Stimulated activated CD4-positive, alpha-beta T cell treated with anti-CD3 and anti-CD28 coated beads, Interleukin-4, amount 100 ng/mL, for 48 hours (primary cell): Measurements from ENCODE around the gene EML4.
"Not testable (repeated sequence)": the region's sequence is repeated elsewhere in the genome, so short reads cannot be mapped to it uniquely, and the experiment has no call there.

Experiments
- DNase-seq, 2 donors: peaks; one replicate each; pipeline ENCODE4 v3.0.0-alpha.2; 2020; ENCODE audit warnings: low read depth in 2 of 2

Gene EML4

DNA sequence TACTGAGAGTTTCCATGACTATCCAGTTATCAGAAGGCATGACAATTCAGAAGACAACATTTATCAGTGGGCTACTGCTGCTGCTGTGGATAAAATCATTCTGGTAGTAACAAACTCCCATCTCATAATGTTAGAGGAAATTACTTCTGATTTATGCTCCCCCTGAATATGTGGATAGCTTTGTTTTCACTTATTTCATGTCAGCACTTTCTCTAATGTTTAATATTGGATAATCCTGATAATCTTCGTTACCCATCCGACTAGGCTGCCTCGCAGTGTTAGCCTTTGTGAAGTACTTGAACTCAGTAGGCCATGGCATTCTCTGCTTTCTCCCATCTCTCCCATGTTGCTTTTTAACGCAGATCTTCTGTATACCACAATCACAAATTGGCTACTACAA, 163.4 kb downstream of the EML4 start:
- DNase-seq = no peak

DNA sequence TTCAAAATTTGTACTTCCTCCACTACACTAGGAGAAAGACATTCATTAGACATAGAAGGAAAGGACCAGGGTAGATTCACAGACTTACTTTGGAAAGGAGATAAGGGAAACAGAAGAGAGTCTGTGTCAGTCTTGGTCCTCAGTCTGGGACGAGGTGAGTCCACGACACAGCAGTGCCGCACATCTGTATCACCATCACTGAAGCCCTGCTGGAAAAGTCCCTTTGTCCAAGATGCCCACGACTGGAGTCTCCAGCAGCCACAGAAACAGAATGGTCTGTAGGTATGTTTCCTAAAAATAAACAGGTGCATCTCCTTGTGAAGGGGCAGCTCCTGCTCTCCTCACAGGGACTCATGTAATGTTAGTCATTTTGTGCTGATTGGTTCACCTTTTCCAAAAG, 164.4 kb downstream of the EML4 start:
- no peak for DNase-seq

DNA sequence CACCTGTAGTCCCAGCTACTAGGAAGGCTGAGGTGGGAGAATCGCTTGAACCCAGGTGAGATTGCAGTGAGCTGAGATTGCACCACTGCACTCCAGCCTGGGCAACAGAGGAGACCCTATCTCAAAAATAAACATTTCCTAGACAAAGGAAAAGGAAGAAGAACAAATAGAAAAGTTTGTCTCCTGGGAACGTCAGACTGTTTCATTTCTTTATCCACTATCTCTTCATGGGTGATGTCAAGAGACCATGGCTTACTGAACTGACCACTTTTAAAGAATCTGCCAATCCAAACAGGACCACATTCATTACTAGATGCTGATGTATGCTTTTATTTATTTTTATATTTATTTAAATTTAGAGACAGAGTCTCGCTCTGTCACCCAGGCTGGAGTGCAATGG, 165.1 kb downstream of the EML4 start:
- DNase-seq = no peak

DNA sequence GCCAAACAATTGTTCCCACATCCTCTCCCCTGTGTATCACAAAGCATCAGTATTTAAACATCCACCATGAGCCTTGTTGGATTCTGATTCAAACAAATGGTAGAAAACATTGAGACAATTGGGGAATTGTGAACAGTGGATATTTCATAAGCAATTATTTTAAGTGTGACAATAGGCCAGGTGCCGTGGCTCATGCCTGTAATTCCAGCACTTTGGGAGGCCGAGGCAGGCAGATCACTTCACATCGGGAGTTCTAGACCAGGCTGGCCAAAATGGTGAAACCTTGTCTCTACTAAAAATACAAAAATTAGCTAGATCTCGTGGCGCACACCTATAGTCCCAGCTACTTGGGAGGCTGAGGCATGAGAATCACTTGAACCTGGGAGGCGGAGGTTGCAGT, 165.7 kb downstream of the EML4 start:
- DNase-seq = not testable (repeated sequence)

DNA sequence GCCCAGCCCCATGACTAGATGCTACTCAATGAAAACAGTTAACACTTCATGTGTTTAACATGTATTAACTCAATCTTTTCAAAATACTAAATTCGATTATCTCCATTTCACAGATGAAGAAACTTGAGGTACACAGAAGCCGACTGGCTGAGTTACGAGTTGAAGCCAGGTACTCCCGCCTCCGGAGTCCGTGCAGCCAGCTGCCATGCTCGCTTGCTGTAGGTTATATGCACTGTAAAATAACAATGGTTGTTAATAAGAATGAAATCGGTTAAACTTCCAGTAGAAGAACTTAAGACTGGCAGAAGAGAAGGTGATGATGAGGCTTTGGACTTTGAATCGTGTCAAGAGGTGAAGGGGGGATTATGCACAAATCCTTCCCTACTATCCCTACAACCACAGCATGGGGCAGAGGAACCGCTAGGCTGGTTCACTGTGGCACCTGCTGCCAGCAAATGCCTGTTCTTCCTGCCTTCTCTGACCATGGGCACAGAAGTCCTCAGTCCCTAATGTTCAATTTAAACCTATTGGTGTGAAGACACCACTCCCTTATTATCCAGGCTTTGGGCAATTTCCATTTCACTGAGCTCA, 166.5 kb downstream of the EML4 start:
- no peak for DNase-seq

DNA sequence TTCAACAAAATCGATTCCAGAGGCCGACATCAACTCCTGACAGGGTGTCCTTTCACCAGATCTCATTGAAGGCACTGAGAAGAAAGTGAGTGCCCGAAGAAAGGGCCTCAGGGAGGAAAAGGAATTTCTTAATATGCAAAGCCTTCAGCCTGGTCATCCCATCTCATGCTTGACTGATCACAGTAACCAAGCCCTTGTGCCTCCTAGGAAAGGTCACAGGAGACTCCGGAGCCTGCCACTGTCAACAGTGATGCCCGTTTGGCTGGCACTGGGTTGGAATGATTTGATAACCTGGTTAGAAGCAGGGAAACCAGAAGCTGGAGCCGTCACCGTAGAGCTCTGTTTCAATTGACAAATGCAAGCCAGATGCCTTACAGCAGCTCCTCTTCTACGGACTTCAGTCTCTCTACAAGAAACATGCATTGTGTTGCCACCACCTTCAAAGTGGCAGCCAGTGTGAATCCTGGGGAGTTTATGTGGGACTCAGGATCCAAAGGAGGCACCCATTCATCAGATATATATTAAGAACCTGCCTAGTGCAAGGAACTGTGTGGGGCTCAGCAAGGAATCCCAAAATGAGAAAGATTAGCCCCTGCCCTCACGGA, 167.3 kb downstream of the EML4 start:
- DNase-seq = no peak

DNA sequence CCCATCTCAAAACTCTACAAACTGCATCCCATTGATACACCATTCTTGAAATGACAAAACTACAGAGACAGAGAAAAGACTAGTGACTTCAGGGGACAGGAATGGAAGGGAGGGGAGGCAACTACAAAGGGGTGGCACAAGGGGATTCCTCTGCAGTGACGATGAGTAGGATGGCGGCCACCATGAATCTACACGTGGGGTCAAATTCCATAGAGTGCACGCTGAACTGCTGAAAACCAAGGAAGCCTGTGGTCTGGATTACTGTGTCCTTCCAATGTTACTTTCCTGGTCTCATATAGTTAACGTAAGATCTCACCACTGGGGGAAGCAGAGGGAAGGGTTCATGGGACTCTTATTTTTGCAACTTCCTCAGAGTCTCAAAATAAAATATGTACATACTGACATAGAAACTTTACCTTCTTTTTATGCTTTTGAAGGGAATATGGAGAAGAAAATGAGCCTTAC, 168.2 kb downstream of the EML4 start:
- no peak for DNase-seq

DNA sequence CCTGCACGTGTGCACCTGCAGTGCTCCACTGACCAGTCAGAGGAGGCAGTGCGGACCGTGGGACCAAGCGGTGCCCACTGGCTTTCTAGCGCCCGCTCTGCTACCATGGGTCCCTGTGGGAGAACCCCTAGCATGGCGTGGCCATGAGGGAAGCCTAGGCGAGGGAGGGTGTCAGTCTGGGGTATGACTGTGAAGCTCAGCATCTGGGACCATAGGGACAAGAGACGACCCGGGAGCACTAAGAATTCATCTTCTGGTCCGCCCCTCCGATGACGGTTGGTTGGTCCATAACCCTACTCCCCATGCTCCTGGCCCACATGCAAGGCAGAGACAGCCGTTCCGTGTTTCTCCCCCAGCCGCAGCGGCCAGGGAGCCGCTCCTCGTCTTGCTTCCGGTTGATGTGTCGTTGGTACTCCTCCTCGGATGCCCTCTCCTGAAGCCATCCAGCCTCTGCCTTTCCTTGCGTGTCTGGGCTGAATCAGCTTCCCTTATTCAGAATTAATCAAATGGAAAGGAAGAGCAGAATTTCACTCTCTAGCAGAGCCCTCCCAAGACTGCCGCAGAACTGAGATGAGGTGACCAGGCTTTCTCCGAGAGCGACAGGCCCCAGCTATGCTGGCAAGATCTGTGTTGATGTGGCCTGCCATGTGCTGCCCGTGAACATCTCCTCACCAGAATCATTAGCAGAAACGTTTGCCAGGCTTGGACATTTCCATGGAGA, 168.9 kb downstream of the EML4 start:
- DNase-seq = no peak

DNA sequence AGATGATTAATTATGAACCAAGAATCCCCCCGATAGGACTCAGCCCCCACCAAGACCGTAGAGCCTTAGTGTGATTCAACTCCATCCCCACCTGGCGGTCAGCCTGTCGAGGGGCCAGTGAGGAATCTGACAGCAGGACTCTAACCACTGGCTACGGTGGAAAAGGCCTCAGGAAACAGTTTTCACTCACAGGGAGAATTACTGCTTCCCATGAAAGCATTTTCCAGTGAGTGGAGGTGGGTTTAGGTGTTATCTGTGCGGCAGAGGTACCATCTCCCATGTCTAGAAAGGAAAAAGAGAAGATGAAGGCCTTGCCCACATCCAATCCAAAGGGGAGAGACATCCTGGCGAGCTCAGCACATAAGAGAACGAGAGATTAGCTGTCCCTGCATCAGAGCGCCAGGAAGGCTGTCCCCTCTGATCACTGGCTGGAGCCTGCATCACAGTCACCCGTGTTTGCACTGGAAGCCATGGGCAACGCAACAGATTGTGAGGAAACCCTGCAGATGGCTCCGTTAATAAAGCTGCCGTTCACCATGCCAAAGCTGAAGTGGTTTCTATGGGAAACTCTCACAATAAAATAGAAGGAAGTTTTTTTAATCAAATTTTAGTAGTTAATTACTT, 169.5 kb downstream of the EML4 start:
- DNase-seq = no peak

DNA sequence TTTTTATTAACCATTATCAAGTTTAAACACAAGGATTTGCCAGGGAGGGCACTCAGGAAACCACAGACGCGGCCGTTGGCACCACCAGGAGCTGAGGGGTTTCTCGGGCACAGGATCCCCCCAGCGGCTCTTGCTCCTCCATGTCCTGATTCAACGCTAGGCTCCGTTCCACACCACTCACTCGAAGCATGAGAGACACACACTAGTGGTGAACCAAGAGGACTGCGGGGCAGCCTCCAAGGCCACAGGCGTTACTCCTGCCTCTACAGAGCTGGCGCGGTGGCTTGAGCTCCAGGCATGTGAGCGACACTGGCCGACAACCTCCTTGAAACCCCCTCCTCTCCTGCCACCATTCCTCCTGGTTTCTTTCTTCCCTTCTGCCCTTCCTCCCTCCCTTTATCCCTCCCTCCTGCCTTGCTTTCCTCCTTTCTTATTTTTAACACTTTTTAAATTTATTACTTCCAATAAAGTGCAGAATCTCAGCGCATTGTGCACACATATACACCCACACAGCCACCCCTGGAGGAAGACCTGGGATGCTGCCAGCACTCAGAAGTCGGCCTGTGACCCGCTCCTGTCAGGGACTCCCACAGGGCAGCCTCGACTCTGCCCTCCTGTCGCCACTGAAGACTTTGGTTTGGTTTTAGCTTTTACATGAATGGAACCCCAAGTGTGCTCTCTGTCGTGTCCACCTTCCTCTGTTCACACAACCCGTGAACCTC, 170.2 kb downstream of the EML4 start:
- no peak for DNase-seq

DNA sequence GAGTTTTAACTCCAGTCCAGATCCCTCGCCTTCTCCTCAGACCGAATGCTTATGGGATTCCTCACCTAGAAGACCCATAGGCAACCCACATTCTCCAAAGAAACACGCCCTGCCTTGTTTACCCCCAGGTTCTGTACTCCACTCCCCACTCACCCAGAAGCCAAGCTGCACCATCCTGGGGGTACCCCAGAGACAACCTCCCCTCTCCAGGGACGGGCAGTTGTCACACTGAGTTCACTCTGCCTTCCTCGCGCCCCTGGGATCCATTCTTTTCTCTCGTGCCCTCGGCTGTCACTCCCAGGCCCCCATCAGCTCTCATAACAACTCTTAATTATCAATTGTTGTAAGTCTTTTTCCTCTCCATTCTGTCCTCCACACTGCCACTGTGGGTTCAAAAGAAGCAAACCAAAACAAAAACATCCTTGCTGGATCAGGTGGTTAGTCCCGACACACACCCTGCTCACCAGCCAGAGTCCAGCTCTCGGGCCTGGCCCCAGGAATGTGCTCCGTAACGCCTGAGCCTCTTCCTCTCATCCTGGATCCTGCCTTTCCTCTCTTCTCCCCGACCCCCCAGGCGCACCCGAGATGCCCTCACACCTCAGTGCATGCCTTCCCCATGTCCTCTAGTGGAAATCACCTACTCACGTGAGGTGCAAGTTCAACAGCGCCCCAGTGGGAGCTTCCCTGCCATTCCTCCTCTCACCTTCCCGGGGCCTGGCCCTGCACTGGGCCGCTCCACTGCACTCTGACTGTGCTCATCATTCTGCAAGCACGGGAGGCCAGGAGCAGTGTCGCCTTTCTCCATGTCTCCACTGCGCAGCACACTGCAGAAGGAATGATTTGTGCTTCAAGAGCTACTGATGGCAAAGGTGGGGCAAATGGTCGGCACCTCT, 171.1 kb downstream of the EML4 start:
- no peak for DNase-seq

DNA sequence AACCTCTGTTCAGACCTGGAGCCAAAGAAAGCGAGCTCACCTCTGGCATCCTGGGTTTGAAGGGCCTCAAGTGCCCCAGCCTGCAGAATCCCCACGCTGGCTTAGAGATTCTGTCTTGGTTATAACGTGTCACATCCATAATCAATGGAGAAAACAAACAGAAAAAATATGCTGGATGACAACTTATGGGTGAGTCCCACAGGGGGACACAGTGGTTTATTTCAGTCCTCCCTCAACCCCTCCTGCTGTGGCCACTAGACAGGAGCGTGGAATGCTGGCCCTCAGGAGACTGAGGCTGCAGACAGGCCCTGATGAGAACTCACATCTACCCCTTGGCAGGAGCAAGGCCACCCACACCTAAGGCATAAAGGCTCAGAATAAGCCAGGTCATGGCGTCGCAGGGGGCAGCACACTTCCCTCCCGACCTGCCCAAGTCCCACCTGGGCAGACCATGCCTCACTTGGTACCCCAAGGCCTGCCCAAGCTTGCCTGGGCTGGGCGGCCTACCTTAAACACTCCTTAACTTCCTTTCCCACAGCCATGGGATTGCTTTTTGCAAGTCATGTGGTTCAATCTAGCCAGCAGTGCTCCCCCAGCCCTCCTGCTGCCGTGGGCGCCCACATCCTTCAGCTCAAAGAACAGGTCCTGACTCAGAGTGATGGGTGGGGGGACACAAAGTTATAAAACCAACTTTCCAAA, 171.9 kb downstream of the EML4 start:
- no peak for DNase-seq

DNA sequence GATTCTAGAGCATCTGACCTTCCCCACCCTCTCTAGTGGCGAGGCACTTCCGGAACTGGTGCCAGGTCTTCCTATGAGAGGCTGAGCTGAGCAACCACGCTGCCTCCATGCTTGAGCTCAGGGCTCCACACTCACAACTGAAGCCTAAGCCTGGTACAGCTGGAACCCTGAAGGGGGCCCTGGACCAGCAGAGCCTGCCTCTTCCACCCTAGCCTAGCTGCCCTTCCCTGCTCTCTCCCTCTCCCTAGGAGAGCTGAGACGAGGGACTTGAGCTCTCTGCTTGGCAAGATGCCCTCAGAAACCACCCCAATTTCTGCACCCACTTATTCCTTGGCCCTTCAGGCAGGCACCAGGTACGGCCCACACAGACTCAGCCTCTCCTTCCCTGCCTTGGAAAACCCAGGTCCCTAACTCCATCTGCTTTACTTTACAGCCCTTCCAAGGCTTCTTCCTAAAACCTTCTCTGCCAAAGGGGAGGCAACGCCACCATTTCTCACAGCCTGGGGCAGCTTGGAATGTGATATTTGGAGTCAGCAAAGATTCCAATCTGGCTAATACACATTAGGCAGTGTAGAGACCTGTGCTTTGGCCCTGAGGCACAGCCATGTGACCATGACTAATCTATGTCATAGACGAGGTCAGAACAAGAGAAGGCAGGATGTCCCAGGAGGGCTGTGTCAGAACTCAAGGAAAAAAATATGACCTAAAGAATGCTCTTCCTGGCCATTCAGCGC, 173.1 kb downstream of the EML4 start:
- no peak for DNase-seq

DNA sequence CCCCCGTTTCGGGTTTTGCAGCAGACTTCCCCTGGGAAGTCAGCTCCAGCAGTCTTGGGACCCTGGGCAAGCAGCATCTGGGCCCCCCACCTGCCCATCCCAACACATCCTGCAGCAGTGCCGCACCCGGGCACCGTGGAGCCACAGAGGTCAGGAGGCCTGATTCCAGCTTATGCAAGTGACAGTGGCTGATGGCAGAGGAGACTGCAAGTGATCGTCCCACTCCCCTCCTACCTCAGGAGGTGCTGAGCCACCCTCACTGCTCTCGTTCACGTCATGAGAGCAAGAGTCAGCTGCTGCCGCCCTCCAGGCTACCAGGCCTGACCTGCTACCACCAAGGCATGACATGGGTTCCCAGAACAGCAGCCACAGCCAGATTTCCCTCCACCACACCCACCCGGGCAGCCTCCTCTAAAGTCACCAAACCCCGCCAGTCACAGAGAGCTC, 173.7 kb downstream of the EML4 start:
- DNase-seq = no peak

DNA sequence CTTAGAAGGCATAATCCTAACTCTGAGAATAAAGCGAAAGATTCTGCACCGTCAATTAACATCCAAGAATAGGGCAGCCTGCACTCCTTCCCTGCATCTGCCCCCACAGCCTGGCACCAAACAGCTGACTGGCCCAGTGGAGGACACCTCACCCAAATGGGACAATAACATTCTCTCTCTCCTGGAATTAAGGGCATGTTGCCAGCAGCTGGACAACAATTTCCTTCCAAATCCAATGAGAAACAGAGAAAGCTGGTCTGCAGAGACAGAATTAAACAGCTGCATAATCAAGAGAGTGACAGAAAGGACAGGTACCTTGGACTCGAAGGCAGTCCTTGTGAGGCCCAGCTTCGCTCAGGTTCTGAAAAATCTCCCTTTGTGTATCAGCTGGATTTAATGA, 176.8 kb downstream of the EML4 start:
- no peak for DNase-seq

DNA sequence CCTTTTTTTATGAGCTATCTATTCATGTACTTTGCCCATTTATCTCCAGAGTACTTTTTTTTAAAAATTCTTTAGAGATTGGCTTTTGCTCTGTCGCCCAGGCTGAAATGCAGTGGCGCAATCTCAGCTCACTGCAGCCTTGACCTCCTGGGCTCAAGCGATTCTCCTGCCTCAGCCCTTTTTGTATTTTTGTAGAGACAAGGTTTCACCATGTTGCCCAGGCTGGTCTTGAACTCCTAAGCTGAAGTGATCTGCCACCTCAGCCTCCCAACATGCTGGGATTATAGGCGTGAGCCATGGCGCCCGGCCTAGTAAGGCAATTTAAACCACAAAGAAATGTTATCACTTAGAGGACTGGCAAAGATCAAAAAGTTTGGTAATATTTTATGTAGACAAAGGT, 177.7 kb downstream of the EML4 start:
- DNase-seq = not testable (repeated sequence)

DNA sequence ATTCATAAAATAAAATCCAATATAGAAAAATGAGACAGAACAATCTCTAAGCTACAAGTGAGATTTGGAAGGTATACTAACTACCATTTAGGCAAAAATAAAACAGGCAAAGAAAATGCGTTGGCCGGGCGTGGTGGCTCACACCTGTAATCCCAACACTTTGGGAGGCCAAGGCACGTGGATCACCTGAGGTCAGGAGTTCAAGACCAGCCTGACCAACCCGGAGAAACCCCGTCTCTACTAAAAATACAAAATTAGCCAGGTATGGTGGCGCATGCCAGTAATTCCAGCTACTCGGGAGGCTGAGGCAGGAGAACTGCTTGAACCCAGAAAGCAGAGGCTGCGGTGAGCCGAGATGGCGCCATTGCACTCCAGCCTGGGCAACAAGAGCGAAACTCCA, 178.4 kb downstream of the EML4 start:
- not testable (repeated sequence) for DNase-seq

DNA sequence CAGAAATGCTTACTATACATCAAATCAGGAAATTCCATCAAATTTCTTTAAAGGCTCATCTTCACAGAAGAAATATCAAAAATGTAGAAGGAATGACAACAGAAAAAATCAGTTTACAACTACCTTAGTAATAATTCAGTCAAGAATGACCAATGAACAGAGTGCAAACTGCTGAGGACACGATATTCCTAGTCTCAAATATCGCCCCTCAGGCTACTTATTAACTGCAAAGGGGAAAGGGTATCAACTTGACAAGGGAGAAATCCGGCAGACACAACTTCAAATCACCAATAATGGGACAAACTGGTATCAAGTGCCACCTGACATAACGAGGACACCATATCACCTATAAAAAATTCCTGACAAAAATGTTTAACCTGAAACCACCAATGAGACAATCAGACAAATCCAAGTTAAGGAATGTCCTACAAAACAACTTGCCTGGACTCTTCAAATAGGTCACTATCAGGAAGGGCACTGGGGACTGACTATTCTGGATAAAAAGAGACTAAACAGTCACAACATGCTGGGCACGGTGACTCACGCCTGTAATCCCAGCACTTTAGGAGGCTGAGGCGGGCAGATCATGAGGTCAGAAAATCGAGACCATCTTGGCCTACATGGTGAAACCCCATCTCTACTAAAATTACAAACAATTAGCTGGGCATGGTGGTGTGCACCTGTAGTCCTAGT, 179.1 kb downstream of the EML4 start:
- DNase-seq = no peak

DNA sequence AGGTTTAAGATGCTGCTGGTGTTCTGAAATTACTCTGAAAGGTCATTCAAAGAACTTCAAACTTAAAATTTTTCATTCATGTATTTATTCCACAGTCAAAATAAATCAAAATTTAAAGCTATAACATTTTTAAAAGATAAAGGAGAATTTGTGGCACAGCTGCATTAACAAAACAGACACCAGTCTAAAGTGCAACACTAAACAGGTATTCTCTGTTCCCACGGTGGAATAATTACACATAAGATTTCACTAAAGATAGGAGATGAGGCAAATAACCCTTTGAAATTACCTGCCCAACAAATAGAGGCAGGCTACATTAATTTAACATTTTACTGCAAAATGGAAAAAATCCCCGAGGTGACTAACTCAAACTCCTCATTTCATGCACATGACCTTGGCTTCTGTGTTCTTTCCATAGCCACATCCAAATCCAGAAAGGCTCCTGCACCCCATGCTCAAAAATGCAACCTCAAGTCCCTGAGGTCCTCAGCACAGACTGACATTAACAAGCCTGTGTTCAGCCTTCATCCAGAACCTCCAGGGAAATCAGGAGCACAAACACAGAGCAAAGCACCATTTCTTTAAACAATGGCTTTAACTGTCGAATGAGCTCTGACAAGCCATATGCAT, 181.4 kb downstream of the EML4 start:
- DNase-seq = no peak
